GM19452 (cell line): ENCODE measurements around the gene OSGEPL1.
A peak's percentile ranks its signal among the peaks of the same experiment; 100 is the strongest.
"Not testable (repeated sequence)": the region's sequence is repeated elsewhere in the genome, so short reads cannot be mapped to it uniquely, and the experiment has no call there.

Source experiments
- ATAC-seq: cut with Tn5 transposase; IDR thresholded peaks from one replicate; pipeline ENCODE4 v1.9.1; 2021; ENCODE audit not compliant: unreplicated experiment

OSGEPL1 gene

DNA sequence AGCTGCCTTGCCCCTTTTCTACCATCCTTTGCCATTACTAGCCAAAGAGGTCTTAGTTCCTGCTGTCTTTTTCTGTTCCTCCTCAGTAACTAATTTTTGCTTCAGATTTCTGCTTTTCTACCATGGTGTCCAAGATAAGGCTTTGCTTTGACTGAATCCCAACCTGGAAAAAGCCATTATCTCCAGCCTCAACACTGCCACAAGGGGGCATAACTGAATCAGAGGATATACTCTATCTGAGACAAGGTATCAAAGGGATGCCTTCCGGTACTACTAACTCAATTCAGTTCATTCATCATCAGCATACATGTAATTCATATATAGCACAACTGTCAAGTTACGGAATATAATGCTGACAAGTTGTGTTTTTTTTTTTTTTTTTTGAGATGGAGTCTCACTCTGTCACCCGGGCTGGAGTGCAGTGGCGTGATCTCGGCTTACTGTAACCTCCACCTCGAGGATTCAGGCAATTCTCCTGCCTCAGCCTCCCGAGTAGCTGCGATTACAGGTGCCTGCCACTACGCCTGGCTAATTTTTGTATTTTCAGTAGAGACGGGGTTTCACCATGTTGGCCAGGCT is 11.4 kb downstream of the OSGEPL1 start:
- no peak for ATAC-seq

DNA sequence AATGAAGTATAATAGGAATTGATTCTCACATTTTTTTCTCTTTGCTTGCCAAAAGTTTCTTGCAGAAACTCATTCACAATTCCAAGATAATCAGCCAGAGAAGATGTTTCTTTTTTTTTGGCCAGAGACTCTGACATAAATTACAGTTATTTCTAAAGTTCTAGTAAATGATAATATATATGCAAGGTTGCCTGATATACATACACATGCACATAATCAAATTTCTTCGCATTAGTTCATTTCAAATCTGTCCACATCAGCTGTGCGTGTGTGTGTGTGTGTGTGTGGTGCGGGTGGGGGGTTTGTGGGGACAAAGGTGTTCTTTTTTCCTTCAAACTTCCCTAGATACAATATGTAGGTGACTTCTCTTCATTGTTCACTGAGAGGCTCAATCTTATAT is 33.2 kb downstream of the OSGEPL1 start:
- no peak for ATAC-seq

DNA sequence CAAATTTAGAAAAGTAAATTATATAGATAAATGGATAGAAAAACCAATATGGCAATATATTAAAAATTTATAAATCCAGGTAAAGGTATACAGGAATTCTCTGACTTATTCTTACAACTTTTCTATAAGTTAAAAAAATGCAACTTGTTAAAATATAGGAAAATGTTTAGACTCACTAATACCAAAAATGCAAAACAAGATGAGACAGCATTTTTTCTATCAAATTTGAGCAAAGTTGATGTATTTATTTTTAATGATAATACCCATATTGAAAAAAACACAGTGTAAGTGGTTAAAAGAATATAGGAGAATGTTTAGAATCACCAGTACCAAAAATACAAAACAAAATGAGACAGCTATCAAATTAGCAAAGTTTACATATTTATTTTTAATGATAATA is 35.7 kb downstream of the OSGEPL1 start:
- ATAC-seq = no peak

DNA sequence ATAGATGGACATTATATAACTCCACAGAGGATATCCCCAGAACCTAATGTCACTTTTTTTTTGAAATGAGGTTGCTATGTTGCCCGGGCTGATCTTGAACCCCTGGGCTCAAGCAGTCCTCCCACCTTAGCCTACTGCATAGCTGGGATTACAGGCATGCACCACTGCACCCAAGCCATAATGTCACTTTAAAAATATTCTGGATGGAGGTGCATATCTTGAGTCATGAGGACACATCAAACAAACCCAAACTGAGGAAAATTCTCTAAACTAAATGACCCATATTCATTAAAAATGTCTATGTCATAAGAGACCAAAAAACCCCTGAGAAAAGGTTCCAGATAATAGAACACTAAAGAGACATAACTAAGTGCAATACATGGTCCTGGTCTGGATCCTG is 36.3 kb downstream of the OSGEPL1 start:
- no peak for ATAC-seq

DNA sequence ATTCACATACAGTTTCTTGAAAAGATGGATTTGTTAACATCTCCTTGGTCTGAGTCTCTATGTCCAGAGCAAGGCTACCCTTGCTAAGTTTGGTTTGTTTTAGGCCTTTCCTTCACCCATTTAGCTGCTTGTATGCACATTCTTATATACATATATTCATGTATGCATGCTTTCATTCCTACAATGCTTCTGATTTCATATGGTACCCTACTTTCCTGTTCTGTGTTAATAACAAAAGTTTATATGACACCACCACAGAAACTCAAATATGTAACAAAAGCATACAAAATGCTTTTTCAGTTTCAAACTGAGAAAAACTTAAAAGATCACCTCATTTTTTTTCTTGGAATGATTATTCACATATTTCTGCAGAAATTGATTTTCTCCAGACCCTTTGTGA is 39.4 kb downstream of the OSGEPL1 start:
- no peak for ATAC-seq

DNA sequence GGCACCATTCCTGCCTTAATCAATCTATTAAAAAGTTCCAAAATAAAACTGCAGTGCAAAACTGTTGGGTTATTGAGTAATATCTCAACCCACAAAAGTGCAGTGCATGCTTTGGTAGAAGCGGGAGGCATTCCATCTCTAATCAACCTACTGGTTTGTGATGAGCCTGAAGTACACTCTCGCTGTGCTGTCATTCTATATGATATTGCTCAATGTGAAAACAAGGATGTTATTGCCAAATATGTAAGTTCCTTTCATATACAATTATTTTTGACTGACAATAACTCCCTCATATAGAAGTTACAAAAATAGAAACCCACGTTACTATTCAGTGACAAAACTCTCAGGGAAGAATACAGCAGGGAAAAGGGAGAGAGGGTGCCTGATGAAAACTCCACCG is 43.0 kb downstream of the OSGEPL1 start:
- ATAC-seq = no peak

DNA sequence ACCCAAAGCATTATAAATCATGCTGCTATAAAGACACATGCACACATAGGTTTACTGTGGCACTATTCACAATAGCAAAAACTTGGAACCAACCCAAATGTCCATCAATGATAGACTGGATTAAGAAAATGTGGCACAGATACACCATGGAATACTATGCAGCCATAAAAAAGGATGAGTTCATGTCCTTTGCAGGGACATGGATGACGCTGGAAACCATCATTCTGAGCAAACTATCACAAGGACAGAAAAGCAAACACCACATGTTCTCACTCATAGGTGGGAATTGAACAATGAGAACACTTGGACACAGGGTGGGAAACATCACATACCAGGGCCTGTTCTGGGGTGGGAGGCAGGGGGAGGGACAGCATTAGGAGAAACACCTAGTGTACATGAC is 45.0 kb downstream of the OSGEPL1 start:
- ATAC-seq = not testable (repeated sequence)

DNA sequence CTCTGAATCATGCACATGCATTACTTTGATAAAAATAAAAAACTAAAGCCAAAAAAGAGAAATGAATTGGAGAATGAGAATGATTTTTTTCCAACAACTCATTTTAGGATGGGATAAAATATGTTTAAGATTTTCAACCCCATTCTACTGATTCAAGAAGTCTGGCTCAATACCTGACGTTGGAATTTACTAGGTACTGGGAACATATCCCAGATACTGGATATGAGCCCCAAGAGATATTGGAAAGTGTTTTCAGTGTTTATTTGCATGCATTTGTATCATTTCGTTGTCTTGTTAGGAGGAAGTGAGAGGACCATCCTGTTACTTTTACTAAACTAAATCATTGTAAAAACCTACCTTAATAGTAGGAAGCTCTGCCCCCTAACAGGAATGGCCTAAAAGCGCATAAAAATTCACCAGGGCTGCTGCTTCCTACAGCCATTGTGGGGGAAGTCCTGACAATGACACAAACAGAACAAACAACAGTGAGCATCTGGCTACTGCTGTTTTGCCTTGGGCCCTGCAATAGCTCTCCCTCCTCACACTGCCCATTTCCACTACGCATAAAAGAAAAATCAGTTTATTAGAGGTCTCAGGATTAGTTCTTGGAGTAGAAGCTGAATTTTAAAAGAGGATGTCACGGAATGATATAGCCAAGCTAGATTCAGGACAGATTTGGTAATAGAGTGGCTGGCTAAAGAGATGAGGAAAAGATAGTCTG is 52.9 kb downstream of the OSGEPL1 start:
- no peak for ATAC-seq

DNA sequence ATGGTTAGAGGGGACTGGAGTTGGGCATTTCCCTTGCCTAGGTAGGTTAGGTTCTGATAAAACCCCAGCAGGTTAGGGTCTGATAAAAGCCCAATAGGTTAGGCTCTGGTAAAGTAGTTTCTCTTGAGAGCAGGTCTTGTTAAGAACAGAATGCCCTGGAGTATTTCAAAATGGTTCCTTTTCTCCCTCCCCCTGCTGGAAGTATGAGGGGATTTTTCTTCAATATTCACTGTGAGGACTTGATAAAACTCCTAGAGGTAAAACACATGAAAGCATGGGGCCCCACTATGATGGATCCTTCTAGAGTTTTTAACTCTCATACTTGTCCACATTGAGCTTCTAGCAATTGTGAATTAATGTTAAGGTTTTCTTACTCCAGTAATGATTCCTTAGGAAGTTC is 60.5 kb downstream of the OSGEPL1 start:
- ATAC-seq = no peak

DNA sequence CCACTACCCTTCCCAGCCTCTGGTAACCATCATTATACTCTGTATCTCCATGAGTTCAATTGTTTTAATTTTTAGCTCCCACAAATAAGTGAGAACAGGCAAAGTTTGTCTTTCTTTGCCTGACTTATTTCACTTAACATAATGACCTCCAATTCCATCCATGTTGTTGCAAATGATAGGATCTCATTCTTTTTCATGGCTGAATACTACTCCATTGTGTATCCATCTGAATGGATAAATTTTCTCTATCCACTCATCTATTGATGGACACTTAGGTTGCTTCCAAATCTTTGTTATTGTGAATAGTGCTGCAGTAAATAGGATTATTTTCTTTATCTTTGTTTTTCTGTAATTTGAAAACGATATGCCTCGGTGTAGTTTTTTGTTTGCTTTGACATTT is 61.9 kb downstream of the OSGEPL1 start:
- ATAC-seq = no peak

DNA sequence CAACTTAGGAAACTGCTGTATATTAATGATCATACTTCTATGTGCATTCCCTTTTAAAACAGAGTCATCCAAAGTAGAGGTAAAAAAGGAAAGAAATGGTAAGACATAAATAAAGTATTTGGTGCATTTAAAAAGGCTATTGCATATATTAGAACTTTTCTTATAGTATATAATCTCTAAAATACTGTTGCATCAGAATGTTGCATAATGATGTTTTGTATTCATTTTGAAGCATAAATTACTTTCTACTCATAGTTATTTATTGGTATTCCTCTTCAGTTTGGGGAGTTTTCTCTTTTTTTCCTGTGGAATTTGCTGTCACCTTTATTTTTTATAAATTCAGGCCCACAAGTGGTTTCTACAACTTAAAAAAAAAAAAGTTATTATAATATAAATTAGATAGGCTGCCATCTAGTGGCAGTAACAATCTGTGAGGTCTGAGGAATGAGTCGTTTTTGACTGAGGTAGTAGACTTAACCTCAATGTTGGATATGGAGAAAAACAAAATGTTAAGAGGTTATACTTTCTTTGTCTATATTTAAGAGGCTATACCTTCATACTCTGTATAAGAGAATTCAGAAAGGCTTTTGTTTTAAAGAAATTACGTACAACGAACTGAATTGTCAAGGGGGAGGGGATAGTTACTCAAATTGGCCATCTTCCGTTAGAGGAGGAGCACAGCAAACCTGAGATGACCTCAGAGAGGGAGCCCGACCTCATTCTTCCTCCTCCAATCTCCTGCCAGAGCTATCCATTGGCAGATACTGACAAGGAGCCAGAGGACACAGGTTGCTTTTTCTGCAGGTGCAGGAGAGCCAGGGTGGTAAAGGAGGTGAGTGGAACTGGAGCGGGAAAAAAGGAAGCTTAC is 64.3 kb downstream of the OSGEPL1 start:
- ATAC-seq = peak; percentile 68
